ENCODE measurements around the gene PINK1.

PINK1 gene

GRCh38 chr1:20643080-20643479 lies 9.8 kb downstream of the PINK1 start:
- in situ Hi-C loops (cut with MboI; ENCODE audit: low sequenced_read_pairs), result loop anchor here (10.0 kb wide), 1 partner anchor 68 kb away; no protein-coding TSS in a partner anchor

GRCh38 chr1:20644416-20644815 lies 11.2 kb downstream of the PINK1 start:
- in situ Hi-C loops (cut with MboI; ENCODE audit: low sequenced_read_pairs), result loop anchor here (10.0 kb wide), 1 partner anchor 70 kb away; no protein-coding TSS in a partner anchor

GRCh38 chr1:20645414-20645813 lies 12.2 kb downstream of the PINK1 start:
- in situ Hi-C loops (cut with MboI; ENCODE audit: low sequenced_read_pairs), result loop anchor here (10.0 kb wide), 1 partner anchor 71 kb away; no protein-coding TSS in a partner anchor

GRCh38 chr1:20648438-20648837 lies 15.2 kb downstream of the PINK1 start:
- in situ Hi-C loops (cut with MboI; ENCODE audit: low sequenced_read_pairs), result loop anchor here (10.0 kb wide), 1 partner anchor 74 kb away; no protein-coding TSS in a partner anchor

- in situ Hi-C loops (cut with MboI; ENCODE audit: low sequenced_read_pairs), result loop anchor here (10.0 kb wide), 1 partner anchor 74 kb away; no protein-coding TSS in a partner anchor
Measured at GRCh38 chr1:20648946-20649345, 15.7 kb downstream of the PINK1 start.

GRCh38 chr1:20652300-20652699 lies 19.0 kb downstream of the PINK1 start:
- in situ Hi-C loops (cut with MboI; ENCODE audit: low sequenced_read_pairs), result no loop called here

- in situ Hi-C loops (cut with MboI; ENCODE audit: low sequenced_read_pairs), result no loop called here
Measured at GRCh38 chr1:20654104-20654690, 20.9 kb downstream of the PINK1 start.

GRCh38 chr1:20657024-20657423 lies 23.8 kb downstream of the PINK1 start:
- in situ Hi-C loops (cut with MboI; ENCODE audit: low sequenced_read_pairs), result no loop called here

GRCh38 chr1:20658166-20658915 lies 25.1 kb downstream of the PINK1 start:
- in situ Hi-C loops (cut with MboI; ENCODE audit: low sequenced_read_pairs), result no loop called here

- in situ Hi-C loops (cut with MboI; ENCODE audit: low sequenced_read_pairs), result no loop called here
Measured at GRCh38 chr1:20660363-20660762, 27.1 kb downstream of the PINK1 start.

- in situ Hi-C loops (cut with MboI; ENCODE audit: low sequenced_read_pairs), result no loop called here
Measured at GRCh38 chr1:20660847-20661206, 27.6 kb downstream of the PINK1 start.

GRCh38 chr1:20661207-20662109 lies 28.2 kb downstream of the PINK1 start, which contains the start of gene DDOST:
DDOST (minus strand) TSS chr1:20661369; CDS start chr1:20661350, 19 bp downstream.
- in situ Hi-C loops (cut with MboI; ENCODE audit: low sequenced_read_pairs), result no loop called here

- in situ Hi-C loops (cut with MboI; ENCODE audit: low sequenced_read_pairs), result no loop called here
Measured at GRCh38 chr1:20662110-20662475, 28.8 kb downstream of the PINK1 start.

- in situ Hi-C loops (cut with MboI; ENCODE audit: low sequenced_read_pairs), result no loop called here
Measured at GRCh38 chr1:20663365-20663764, 30.1 kb downstream of the PINK1 start.

GRCh38 chr1:20663969-20664715 lies 30.9 kb downstream of the PINK1 start:
- in situ Hi-C loops (cut with MboI; ENCODE audit: low sequenced_read_pairs), result no loop called here

- in situ Hi-C loops (cut with MboI; ENCODE audit: low sequenced_read_pairs), result no loop called here
Measured at GRCh38 chr1:20665726-20666125, 32.5 kb downstream of the PINK1 start.

- in situ Hi-C loops (cut with MboI; ENCODE audit: low sequenced_read_pairs), result no loop called here
Measured at GRCh38 chr1:20666146-20666545, 32.9 kb downstream of the PINK1 start.

- in situ Hi-C loops (cut with MboI; ENCODE audit: low sequenced_read_pairs), result no loop called here
Measured at GRCh38 chr1:20666804-20667203, 33.5 kb downstream of the PINK1 start.

- in situ Hi-C loops (cut with MboI; ENCODE audit: low sequenced_read_pairs), result no loop called here
Measured at GRCh38 chr1:20668581-20668980, 35.3 kb downstream of the PINK1 start.

GRCh38 chr1:20670936-20671335 lies 37.7 kb downstream of the PINK1 start:
- in situ Hi-C loops (cut with MboI; ENCODE audit: low sequenced_read_pairs), result no loop called here

GRCh38 chr1:20672265-20672632 lies 39.0 kb downstream of the PINK1 start:
- in situ Hi-C loops (cut with MboI; ENCODE audit: low sequenced_read_pairs), result no loop called here

All from HL-60/S4 treated with phorbol 12-myristate 13-acetate at 8.2 ng/mL for 4 days and 3 days (cell line).